Tibial nerve (tissue), 4 donors: ENCODE data around the gene UGT1A5.

Source experiments
- CTCF ChIP-seq, 5 experiments: fragments of 200-600 bp in 3 of 5; fragments of 450-650 bp in 2 of 5; sonication (generic) in 3 of 5; IDR thresholded peaks; one replicate each; pipeline ENCODE4 v1.5.1; 2016 to 2019; ENCODE audit warnings: antibody characterized with exemption in 5 of 5, mild to moderate bottlenecking in 3 of 5, moderate library complexity in 2 of 5
- EP300 ChIP-seq, 2 donors: sonication (generic); formaldehyde crosslinking; IDR thresholded peaks; one replicate each; pipeline ENCODE4 v1.6.1; 2017; ENCODE audit warnings: antibody characterized with exemption in 2 of 2, mild to moderate bottlenecking in 1 of 2
- POLR2A ChIP-seq, 2 donors: fragments of 450-650 bp; IDR thresholded peaks; one replicate each; pipeline ENCODE4 v1.6.1; 2017; ENCODE audit warnings: antibody characterized with exemption in 2 of 2, mild to moderate bottlenecking in 2 of 2, moderate library complexity in 2 of 2

- no peak for TF ChIP-seq CTCF (IDR thresholded peaks at IDR 0.05)
- no peak for TF ChIP-seq POLR2A (IDR thresholded peaks at IDR 0.05)
- TF ChIP-seq EP300 (IDR thresholded peaks at IDR 0.05): no peak
These were observed 10.5 kb upstream of the UGT1A5 start for GRCh38 chr2:233702238-233702637.
